Daoy (cell line): ENCODE results near the gene SRP14. TPM values are rescaled to one million over a fixed set of nuclear protein-coding genes. Genes with fewer than 3 reads are reported as not detected.
"Not testable (repeated sequence)": the region's sequence is repeated elsewhere in the genome, so short reads cannot be mapped to it uniquely, and the experiment has no call there.

Experiments used
- DNase-seq: peaks from one replicate; pipeline ENCODE4 v3.0.0-alpha.2; 2015; ENCODE audit warnings: low read depth
- total RNA-seq: library from RNA; depleted of rRNA; stranded (reverse); fragments of >200 nt; shearing (Covaris generic); gene quantifications from 2 replicates; pipeline ENCODE4 v1.2.3, GENCODE V29; 2014

SRP14 gene
- total RNA-seq, 1 experiment from 2014 or later: 260 TPM

DNA sequence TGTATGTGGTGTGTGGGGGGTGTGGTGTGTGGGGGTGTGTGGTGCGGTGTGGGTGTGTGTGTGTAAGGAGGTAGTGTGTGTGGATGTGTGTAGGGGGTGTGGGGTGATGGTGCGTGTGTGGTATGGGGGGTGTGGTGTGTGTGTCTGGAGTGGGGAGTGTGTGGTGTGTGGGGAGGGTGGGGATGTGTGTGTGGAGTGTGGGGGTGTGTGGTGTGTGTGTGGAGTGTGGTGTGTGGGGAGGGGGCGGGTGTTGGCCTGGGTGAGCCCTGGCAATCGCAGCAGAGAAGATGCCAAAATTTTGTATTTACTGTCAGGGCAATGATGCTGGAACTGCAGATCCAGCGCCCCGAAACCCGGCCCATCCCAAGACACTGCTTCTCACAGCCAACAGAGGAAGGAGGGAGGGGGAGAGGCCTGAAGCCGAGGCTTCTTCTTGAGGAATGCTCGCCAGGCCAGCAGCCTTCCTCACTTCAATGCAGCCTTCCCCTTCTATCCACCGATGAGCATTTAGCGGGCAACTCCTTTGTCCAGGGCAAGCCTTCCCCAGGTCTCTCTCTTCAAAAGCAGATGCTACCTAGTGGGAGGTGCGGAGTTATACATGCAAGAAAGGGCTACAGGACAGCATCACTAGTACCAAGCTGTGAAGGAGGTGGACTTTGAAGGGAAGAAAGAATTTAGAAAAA lies 11.9 kb upstream of the SRP14 start:
- DNase-seq: no peak

DNA sequence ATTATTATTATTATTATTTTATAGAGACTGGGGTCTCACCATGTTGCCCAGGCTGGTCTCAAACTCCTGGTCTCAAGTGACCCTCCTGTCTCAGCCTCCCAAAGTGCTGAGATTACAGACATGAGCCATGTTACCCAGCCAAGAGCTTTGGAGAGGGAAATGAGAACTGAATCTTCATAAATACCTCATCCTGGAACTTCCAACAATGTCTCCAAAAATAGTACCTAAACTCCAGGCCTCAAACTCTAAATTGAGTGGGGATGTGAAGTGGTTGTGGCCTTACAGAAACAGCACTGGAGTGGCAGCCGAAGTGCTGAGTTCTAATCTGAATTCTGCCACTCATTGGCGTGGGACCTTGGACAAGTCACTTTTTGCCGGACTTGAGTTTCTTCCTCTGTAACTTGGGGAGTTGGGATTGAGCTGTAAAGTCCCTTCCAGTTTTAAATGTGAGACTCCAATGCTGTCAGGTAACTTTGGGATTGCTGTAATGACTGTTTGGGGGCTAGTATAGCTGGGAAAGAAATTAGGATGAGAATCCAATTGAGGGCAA lies 10.0 kb upstream of the SRP14 start:
- DNase-seq: no peak

DNA sequence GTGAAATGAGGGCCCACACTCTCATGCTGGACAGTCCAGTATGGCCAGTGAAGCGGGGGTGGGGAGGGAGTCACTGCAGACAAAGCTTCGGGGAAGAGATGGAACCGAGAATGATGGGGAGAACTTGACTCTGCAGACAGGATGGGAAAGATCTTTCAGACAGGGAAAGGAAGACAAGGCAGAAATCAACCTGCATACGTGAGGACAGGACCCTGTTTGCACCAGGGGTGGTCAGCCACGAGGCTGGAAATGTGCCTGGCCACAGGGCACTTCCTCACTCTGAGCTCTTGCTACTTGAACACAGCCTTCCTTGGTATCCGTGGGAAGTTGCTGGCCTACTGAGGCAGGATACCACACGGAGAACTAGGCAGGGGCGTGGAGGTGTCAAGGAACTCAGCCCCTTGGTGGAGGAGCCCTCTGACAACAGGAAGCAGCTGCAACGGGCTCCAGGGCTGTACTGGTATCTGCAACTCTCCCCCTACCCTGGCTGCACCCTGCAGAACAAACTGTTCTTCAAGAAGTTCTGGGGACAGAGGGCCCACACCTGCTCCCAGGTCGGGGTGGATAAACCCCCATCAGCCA lies 9.3 kb upstream of the SRP14 start:
- no peak for DNase-seq

DNA sequence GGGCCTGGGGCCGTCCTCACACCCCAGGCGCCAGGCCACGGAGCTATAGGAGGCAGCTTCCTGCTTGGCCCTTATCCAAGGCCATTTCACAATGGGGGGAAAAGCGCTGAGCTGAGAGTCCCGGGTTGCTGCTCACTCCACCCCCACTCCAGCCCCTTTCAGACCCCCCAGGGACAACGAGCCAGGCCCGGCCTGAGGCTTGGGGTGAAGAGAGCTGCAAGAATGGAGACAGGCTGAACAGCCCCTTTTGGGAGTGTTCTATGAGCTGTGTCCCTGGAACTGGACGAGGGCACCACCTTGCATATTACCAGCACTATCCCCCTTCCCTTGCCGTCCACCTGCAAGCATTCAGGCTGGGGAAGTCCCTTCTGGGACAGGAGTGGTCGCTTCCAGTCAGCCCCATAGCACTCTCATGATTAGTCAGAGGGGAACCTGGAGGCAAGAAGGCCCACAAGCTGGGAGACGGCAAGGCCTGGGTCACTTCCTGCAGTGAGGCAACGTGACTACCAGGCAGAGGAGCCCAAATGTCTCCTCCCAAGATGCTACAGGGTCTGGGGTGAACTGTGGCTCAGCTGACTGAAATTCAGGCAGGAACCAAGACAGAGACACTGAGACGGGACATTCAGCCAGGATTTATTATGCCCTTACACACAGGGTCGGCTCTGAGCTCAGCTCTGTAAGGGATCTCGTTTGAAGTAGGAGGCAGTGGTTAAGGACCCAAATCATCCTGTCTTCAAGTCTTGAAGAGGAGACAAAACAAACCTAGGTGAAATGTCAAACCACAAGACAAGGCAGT lies 8.6 kb upstream of the SRP14 start:
- DNase-seq: peak; percentile 88

DNA sequence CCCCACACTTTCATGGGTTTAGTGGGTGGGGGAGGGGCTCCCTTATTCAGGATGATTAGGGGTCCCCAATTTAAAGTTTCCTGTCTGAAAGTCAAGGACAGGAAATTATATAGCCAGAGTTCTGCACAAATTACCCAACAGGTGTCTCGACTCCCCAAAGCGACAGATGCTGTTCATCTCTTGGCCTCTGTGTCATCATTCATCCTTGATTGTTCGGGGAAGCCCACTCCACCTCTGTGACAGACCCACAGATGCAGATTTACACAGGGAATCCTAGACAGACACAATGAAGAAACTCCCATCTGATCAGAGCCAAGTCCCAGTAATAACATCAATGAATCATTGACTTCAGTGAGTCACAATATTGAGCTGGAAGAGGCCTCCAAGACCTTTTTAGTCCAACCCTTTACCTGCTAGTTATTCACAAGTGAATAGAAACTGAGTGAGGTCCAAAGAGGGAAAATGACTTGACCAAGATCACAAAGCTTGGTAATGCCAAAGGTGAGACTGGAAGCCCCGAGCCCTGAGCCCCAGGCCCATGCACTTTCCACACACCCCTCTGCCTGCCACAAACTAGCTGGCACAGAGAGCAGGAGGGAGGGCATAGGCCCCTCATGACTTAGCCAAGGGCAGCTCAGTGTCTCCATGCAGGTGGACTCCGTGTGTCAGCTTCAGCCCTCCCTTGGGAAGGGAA lies 7.9 kb upstream of the SRP14 start:
- peak; percentile 67 for DNase-seq

DNA sequence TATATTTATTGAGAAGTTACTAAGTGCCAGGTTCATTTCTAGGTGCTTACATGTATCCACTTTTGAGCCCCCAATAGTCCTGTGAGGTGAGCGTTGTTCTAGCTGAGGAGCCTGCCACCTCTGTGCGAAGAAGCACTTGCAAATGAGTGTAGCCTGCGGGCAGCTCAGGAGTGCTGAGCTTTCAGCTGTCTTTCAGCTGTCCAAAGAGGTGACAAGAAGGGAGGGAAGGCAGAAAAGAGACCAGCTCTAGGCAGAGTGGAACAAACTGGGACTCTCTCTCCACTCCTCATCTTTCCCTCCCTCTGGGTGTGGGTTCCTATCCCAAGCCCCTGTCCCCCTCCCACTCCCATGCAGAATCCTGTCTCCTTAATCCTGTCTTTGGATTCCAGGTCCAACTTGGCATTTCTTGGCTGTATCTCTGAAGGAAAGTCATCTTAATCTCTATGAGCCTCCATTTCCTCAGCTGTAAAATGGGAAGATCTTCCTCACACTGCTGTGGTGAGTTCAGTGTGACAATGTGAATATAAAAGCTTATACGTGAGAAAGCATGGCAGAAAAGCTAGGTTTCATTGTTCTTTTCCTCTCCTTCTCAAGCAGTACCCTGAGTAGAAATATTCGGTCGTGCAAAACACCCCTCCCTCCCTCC lies 6.7 kb upstream of the SRP14 start:
- no peak for DNase-seq

DNA sequence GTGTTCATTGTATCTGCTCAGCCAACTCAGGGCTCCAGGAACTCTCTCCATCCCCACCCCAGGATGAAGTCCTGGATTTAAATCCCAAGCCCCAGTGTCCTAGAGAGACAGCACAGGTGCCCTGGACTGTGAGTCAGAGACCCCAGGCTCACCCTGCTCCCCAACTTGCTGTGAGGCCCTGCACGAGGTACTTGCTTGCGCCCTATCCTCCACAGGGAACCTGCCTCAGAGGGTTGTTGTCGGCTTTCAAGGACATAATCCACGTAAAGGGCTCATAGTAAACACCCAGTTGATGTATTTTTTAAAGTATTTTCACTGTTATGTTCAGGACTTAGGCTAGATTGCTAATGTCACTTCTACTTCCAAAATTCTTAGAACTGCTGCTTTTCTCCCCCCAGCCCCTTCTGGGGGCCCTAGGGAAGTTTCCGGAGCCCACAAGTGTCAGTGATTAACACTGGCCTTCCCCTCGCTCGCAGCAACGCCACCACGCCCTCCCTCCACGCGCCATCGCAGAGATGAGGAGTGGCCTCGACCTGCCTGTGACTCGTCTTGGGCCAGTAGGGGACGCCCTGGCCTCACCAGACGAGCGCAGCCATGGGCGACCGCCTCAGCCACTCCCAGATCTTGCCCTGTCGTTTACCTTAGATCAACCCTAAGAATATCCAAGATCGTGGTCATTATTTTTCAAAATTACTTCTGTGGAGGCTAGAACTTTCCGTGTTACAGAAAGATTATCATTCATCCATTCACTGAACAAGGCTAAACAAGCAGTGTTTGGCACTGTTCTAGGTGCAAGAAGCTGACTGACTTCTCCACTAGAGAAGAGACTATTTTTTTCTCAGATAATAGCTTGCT lies 6.0 kb upstream of the SRP14 start:
- DNase-seq: peak; percentile 90

DNA sequence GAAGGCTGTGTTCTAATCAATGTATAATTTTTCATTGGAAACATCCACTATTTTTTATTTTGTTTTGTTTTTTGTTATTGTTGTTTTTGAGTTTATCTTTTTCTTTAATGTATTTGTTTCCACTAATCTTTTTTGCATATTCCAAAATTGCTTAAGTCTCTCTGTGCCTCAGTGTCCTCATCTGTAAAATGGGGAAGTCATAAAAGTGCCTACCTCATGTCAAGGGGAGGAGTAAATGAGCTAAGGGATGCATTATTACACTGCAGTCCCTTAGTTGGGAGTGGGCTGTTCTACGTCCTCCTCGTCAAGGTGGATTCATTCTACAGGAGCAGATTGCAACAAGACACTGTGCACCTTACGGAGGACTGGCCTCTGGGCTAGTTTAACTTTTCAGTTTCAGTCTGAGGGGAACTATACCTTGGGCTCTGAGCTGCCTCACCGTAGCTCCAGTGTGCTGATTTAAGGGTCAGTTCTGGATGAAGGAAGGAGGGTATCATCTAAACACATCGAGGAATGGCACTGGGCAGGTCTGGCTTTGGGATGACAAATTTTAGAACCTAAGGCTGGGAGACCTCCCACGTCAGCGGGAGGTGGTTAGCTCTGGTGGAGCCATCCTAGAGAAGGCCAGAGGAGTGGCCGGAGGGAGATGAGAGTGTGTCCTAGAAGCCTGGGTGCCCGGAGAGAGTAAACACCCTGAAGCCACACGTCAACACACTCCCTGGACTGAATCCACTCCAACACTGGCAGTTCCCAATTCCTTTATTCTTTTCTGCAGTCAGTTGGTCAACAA lies 5.1 kb upstream of the SRP14 start:
- no peak for DNase-seq

DNA sequence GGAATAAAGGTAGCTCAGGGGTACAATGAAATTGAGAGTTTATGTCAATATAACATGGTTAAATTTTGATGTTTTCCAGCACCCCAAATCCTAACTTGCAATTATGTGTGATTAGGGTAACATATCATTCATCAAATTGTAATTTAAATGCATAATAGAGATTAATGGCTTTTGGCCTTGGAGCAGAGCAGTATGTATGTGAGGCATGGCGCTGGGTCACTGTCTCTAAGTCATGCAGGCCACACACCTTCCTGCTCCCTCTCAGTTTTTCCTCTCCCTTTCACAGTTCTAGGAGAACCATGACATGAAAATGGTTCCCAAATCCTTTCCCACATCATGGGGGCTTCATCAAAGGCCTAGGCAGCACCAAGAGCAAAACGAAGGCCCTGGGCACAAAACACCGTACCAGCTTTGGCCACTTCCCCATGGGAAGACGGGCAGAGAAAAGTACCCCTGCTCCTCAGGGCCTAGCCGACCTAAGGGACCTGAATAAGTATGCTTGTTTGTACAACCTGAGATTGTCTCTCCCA lies 3.9 kb upstream of the SRP14 start:
- DNase-seq: no peak

DNA sequence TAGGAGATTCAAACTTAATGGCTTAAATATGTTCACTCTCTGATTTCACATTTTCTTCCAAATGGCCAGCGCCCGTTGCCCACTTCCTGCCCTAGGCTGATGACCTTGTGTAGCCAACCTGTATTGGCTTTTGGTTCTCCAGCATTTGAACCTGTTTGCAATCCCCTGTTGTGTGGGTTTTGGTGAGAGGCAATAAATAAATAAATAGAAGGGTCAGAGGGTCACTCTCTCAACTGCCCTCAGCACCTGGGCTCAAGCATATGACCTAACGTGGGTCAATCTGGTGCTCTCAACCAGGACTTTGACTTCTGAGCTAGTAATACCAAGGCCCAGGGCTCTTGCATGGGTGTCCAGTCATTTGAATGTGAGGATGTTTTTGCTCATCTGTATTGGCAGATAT lies 1.8 kb upstream of the SRP14 start:
- DNase-seq: no peak

DNA sequence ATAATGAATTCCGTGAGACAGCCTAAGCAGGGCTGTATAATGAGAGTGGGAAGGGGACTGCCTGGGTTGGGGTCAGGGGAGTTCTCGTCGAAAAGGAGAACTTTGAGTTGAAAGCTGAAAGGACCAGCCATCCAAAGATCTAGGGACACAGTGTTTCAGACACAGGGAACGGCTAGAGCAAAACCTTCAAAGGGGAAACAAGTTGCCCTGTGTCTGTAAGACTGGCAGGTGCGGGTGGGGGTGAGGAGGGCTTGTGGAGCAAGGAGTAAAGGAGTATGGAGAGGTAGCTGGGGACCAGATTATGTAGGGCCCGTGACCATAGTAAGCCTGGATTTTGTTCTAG lies 1.3 kb upstream of the SRP14 start:
- no peak for DNase-seq

DNA sequence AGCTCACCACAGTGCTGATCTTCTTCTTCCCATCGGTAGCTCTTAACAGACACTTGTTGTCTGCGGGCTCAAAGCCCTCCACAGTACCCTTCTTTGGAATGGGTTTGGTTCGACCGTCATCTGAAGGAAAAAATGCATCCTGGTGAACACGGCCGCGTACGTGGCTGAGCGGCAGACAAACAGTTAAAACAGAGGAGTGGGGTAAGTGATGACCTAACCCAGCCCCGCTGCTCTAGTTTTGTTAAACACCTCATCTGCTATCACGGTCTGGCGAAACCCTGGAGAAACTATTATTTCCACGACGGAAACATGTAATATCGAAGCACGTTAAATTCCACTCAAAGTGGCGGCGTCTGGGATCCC lies 725 bp downstream of the SRP14 start:
- DNase-seq: no peak

DNA sequence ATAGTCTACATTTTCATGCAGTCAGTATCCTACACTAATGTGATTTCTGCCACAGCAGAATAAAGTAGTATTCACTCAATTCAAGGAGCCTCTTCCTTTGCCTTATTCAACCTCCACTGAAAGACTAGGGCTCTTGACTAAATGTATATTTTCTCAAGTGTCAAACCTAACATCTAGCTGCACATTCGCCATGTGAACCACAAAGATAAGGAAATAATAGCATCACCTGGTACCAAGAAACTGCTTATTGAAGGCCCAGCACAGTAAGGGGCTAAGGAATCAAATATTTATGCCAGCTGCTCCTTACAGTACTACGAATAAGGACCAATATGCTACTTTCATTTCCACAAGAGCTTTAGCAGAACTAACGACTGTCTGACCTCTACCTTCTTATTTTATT lies 1.3 kb downstream of the SRP14 start:
- DNase-seq: no peak

DNA sequence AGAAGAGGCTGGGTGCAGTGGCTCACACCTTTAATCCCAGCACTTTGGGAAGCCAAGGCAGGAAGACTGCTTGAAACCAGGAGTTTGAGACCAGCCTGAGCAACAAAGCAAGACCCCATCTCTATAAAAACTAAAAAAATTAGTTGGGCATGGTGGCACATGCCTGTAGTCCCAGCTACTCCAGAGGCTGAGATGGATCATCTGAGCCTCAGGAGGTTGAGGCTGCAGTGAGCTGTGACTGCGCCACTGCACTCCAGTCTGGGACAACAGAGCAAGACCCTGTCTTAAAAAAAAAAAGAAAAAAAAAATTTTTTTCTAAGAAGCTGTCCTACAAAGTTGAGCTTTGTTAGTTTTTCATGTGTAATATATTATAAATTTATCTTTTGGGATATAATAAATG lies 3.8 kb downstream of the SRP14 start:
- not testable (repeated sequence) for DNase-seq

DNA sequence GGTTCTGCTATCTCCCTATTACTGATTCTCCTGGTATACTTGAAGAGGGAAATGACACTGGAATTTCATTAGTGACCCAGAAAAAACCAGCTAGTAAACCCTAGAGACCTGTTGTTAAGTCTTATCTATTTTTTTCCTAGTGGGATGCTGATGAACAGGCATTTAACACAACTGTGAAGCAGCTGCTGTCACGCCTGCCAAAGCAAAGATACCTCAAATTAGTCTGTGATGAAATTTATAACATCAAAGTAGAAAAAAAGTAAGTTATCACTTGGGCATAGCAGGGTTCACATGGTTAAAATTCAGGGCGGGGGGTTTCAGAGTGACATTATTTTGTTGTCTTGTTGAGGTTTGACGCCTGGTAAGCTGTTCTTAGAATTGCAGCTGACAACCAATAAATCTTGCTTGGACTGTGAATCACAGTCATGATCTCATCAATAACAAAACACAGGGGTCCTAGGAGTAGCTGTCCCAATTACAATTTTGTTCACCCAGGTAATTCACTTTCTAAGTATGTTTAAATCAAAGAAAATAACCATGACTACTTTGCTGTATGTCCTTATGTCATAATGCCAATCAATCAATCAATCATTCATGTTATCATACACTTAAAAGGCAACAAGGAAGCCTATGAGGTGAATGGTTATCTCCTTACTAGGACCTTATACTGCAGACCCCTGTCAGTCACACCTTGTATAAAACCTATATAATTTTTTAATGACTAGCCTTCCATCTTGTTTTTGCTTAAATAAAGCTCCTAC lies 4.6 kb downstream of the SRP14 start:
- DNase-seq: no peak

DNA sequence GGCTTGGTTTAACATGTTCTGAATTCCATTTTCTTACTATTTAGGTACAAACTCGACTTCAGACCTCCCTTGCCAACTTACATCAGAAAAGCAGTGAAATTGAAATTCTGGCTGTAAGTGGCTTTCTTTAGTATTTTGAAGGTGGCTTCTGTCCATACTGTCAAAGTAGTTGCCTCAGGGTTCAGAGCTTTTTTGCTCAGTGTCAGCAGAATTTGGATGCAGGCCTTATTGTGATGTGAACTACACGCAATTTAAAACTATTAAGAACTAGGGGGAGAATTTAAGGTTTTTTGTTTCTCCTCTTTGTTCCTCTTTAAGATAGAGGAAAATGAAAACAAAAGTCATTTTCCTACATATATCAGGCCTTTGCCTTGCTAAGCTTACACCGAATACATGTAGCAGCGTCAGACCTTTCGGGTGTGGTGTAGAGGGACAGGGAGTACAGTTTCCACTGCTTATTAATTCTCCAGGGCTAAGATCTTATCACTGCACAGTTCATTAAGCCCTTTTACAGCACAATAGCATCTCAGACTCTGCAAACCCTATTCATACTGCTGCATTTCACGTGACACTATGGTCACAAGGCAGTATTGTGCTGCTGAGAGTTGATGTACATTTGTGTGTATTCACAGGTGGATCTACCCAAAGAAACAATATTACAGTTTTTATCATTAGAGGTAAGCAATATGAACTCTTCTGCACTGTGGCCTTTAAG lies 6.7 kb downstream of the SRP14 start:
- DNase-seq: no peak

DNA sequence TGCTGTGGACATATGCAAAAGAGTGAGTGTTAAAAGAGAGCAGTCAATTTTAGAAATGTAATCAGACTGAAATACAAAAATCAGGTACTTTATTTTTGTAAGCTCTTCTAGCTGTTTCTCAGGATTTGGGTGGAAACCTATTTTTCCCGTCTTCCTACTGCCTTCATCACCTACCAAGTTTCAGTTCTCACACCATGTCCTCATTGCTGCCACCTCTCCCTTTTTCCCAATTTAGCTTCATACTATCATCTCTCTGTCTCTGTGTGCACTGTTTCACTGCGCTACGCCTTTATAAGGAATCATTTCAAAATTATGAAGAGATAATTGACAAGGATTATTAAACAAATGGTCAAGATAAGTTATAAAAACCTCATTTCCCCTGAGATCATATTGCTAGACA lies 7.7 kb downstream of the SRP14 start:
- no peak for DNase-seq
